GM19035 (cell line): ENCODE results near the gene BUD23.
A peak's percentile ranks its signal among the peaks of the same experiment; 100 is the strongest.
"Not testable (repeated sequence)": the region's sequence is repeated elsewhere in the genome, so short reads cannot be mapped to it uniquely, and the experiment has no call there.

Experiments used
- ATAC-seq: cut with Tn5 transposase; IDR thresholded peaks from one replicate; pipeline ENCODE4 v1.9.1; 2021; ENCODE audit not compliant: unreplicated experiment

Gene BUD23

GRCh38 chr7:73718905-73719805 is 35.8 kb downstream of the BUD23 start, which contains the start of gene STX1A:
Gene STX1A, minus strand, starts transcription at chr7:73719669. Its CDS starts 38 bp downstream, at chr7:73719631.
- peak; percentile 73 for ATAC-seq

GRCh38 chr7:73719806-73720169 is 36.4 kb downstream of the BUD23 start:
- peak; percentile 11 for ATAC-seq

GRCh38 chr7:73720443-73720842 is 37.0 kb downstream of the BUD23 start:
- ATAC-seq: not testable (repeated sequence)

DNA sequence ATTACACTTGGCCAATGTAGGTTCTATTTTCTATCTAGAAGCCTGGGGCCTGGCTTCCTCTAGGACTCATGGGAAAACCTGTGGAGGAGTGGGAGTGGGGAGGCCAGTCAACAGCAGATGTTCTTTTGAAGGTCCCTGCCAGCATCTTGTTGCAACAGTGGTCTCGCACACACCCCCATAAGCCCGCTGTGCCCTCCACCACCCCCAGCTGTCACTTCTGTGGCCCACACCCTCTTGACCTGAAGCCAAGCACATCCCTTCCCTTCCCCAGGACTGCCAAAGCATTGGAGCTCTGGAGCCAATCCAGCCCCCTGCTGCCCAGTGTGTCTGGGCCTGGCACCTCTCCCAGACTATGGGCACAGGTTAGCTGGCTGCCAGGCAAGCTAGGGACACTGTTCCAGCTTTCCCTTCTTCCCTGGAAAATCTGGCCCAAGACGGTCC is 38.0 kb downstream of the BUD23 start:
- no peak for ATAC-seq

DNA sequence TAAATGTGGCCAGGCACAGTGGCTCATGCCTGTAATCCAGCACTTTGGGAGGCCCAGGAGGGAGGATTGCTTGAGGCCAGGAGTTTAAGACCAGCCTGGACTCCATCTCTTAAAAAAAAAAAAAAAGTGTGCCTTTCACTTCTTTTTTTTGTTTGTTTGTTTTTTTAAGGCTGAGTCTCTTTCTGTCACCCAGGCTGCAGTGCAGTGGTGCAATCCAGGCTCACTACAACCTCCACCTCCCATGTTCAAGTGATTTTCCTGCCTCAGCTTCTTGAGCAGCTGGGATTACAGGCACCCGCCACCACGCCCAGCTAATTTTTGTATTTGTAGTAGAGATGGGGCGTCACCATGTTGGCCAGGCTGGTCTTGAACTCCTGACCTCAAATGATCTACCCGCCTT is 38.8 kb downstream of the BUD23 start:
- not testable (repeated sequence) for ATAC-seq

DNA sequence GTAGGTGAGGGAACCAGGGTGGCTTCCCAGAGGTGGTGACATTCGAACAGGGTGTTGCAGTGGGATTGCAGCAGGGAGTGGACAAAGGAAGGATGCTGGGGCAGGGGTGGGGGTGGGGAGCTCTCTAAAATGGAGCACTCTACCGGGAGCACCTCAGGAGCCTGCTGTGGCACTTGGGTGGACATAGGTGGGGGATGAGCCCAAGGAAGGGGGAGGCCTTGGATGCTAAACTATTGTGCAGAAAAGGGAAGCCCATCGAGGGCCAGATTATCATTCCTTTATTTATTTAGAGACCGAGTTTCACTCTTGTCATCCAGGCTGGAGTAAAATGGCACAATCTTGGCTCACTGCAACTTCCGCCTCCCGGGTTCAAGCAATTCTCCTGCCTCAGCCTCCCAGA is 39.4 kb downstream of the BUD23 start:
- no peak for ATAC-seq

- ATAC-seq: no peak
These were observed 40.4 kb downstream of the BUD23 start for GRCh38 chr7:73723813-73724212.

- no peak for ATAC-seq
These were observed 42.7 kb downstream of the BUD23 start for GRCh38 chr7:73726083-73726466.

GRCh38 chr7:73727952-73728351 is 44.6 kb downstream of the BUD23 start:
- ATAC-seq: no peak

- no peak for ATAC-seq
These were observed 45.2 kb downstream of the BUD23 start for GRCh38 chr7:73728551-73728950.

DNA sequence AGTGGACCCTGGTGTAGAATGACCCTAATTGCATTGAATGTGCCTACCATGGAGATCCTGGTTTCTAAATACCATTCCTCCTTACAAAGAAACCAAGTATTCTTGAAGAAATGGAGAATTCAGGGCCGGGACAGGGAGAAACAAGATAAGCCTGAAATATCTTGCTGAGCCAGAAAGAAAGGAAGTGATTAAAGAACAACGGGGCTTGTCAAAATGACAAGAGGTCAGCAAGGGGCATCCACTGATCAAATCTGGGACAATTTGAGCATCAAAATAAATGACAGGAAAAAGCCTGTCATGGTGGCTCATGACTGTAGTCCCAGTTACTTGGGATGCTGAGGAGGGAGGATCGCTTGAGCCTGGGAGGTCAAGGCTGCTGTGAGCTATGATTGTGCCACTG is 47.1 kb downstream of the BUD23 start:
- ATAC-seq: no peak

- ATAC-seq: no peak
These were observed 49.0 kb downstream of the BUD23 start for GRCh38 chr7:73732397-73732796.

GRCh38 chr7:73734619-73735527 is 51.5 kb downstream of the BUD23 start:
- ATAC-seq: peak; percentile 33

DNA sequence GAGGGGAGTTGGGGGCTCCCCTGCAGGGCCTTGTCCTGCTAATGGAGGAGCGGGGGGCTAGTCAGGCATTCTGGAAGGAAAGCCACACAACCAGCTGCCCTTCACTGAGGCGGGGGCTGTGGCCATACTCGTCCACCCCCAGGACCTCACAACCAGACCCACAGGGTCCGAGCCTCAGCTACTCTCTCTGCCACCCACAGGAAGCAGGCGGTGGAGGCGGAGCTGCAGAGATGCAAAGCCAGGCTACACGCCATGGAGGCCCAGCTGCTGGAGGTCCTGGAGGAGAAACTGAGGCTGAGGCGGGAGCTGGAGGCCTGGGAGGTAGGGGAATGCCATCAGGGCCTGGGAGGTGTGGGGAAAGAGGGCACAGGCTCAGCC is 52.1 kb downstream of the BUD23 start:
- ATAC-seq: no peak

GRCh38 chr7:73736885-73737284 is 53.5 kb downstream of the BUD23 start:
- ATAC-seq: no peak

GRCh38 chr7:73737491-73738219 is 54.3 kb downstream of the BUD23 start:
- no peak for ATAC-seq

DNA sequence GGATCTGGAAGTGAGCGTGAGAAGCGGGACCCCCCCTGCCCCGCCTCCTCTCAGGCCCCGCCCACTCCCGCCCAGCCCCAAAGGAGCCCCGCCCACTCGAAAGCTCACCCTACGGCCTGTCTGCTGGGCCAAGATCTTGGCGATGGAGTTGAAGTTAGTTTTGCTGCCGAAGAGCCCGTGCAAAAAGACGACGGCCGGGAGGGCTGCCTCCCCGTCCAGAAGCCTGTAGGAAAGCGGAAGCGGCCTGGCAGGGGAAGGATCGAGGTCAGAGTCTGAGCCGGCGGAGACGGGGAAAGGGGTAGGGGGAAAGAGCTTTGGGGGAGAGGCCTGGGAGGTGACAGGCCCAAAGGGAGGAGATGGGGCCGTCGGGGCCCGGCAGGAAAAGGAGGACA is 54.8 kb downstream of the BUD23 start:
- ATAC-seq: peak; percentile 20

DNA sequence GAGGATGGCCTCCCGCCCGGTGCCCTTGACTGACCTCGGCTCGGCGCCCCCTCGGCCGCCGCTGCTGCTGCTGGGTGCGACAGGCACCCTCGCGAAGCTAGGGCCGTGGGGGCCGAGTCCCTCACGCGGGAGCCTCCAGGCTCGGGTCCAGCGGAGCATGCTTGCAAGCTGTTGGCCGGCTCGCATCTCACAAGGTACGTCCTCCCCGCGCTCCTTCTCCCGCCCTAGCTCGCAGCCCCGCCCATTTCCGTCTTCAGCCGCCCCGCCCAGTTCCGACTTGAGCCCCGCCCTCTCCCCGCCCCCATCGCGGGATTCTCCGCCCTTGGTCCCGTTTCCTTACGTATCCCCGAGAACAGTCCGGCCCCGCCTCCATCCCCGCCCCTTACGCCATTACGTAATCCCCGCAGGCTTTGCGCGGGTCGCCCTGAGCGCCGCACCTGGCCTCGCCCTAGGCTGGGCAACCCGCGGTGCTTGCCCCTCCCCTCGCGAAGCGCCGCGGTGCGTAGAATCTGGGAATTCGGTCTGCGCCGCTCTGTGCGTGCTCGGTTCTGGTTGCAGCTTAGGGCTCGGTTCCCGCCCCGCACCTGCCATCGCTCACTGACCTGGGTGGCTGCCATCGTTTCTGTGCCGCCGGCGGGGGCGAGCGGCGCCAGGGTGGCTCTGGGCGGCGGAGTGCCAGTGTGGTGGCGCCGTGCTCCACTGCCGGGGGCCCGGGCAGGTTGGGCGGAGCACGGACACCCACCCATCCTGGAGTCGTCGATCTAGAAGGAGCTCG is 55.4 kb downstream of the BUD23 start, which contains the start of gene ABHD11:
TSS of gene ABHD11 (minus strand) at position 191 of the 775 bp plus-strand sequence. CDS start at position 159, 32 bp downstream.
- peak; percentile 83 for ATAC-seq

- no peak for ATAC-seq
These were observed 56.0 kb downstream of the BUD23 start for GRCh38 chr7:73739387-73739767.

DNA sequence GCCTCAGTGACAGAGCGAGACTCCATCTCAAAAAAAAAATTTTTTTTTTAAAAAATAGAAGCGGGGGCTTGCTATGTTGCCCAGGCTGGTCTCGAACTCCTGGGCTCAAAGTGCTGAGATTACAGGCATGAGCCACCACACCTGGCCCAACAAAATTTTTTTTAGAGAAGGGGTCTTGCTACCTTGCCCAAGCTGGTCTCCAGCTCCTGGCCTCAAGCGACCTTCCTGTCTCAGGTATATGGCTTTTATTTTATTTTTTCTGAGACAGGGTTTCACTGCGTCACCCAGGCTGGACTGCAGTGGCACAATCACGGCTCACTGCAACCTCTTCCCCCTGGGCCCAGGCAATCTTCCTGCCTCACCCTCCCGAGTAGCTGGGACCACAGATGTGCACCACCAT is 56.8 kb downstream of the BUD23 start:
- no peak for ATAC-seq
